NCI-H128 (cell line): ENCODE measurements around the gene GJC1.

Experiments
- DNase-seq: peaks from one replicate; lab custom pipeline; 2025; ENCODE audit not compliant: unreplicated experiment; lab: John Stamatoyannopoulos, UW

The GJC1 gene

DNA sequence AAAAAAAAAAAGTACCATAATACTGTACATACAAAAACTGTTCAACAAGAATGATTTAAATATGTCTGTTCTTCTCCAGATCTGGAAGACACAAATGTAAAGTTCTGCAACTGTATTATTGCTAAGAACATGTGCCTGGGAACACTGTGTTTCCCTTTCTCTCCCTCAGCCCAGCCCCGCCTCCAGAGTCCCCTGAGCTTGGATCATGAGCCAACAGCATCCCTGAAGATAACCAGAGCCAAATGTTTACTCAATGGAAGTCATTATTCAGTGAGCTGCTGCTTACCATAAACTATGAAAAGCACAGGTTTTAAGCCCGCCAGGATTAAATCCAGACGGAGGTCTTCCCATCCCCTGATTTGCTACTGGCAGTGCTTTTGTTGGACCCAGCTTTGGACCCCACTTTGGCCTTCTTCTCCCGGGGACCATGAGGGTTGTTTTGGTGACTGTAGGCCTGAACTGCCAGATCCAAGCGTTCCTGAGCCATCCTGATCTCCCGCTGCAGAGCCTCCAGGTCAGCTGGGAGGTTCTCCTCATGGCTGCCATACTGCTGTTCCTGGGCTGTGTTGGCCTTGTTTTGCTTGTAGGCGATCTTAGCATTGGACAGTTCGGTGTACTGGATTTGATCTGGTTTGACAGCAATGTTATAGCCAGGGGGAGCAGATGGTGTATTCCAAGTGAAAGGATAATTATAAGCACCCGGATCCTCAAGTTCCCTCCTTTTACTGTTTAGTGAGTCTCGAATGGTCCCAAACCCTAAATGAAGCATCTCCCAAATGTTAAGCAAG is 25.6 kb downstream of the GJC1 start:
- DNase-seq: no peak

GRCh38 chr17:44801880-44802279 is 28.2 kb downstream of the GJC1 start:
- DNase-seq: no peak

- DNase-seq: no peak
Observed at GRCh38 chr17:44798356-44798755, 31.7 kb downstream of the GJC1 start.

DNA sequence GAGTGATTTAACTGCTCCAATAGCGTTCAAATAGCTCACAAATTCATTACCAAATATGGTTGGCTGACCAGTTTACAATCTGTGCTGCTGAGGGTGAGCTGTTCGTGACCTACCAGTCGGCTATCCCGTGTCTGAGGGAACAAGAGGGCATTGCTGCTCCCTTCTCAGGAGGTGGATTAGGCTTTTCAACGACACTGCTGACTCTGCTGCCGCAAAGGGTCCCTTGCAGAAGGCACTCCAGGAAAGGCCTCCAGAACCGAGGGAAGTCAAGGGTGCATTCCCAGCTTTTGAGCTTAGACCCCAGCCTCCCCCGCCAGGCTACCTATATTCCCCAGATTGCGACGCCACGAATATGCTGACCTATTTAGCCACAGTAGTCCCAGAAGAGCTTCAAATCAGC is 32.3 kb downstream of the GJC1 start:
- DNase-seq: no peak

DNA sequence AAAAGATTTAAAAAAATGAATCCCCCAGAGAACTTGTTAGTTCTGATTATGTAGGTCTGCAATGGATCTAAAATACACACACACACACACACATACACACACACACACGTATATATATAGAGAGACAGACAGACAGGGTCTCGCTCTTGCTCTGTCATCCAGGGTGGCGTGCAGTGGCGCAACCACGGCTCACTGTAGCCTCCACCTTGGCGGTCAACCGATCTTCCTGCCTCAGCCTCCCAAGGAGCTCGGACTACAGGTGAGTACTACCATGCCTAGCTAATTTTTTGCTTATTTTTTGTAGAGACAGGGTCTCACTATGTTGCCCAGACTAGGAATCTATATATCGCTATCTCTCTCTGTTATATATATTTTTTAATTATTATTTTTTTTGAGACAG is 33.4 kb downstream of the GJC1 start:
- DNase-seq: no peak

DNA sequence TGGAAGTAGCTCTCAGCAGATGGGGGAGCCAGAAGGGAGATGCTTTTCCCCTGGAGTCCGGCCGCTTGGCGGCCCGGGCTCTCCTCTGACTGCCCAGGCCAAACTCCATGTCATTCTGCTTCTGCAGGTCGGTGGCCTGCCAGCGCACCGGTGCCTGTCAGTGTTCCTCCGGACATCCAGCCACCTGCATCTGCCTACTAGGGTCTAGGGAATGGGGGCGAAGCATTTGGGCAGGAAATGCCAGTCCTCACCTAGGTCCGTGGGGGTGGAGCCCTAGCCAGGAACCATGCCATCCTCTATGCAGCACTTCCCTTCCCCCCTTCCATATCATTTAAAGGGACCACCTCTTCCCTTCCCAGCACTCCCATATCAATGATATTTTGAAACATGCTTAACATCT is 34.2 kb downstream of the GJC1 start:
- no peak for DNase-seq

- DNase-seq: no peak
Observed at GRCh38 chr17:44795421-44795820, 34.7 kb downstream of the GJC1 start.

DNA sequence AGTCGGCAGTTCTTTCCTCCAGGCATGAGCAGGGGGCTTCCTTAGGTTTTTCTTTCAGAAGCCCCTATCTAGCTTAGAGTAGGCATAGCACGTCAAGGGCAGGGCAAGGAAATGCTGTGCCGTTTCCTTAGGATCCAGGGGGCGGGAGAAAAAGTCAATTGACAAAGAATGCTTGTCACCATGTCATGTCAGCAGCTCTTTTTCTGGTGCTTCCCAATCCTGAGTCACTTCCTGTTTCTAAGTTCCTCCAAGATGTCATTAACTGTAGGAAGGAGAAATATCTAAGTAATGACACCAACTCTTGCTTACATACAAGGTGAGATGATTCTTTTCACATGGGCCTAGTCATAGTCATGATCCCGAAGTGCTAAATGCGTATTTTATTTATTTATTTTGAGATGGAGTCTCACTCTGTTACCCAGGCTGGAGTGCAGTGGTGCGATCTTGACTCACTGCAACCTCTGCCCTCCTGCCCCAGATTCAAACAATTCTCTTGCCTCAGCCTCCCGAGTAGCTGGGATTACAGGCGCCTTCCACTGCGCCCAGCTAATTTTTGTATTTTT is 35.2 kb downstream of the GJC1 start:
- DNase-seq: no peak

DNA sequence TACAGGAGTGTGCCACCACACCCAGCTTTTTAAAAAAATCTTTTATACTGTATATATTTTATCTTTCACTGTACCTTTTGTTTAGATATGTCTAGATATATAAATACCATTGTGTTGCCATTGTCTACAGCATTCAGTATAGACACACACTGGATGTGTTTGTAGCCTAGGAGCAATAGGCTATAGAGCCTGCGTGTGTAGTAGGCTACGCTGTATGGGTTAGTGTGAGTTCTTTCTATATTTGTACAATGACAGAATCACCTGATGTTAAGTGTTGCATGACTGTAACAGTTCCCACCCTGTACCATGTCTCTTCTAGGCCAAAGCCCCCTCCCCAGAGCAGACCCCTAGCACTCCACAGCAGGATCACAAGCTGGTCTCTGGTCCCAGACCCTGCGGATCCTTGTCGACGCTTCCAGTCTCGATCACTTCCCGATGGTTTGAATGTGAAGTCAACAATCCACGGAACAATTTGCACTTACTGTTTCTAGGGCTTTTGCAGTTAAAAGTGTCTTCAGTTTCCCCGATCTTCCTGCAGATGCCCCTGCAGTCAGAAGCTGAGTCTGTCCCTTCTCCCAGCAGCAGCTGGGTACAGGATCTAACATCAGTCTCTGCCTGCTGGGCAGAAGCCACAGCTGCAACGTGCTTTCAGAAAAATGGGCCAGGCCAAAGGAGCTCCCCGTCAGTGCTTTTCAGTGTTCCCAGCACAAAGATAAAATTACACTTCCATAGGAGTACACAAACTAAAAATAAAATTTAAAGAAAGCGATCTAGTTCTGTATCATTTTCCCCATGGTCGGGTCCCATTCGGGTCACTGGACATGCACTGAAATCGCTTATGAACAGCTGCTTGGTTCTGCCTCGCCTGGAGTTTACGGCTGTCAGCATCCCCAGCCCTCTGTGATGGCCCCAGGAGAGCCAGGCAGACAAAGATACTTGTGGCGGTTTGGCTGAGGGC is 35.9 kb downstream of the GJC1 start:
- DNase-seq: no peak

- DNase-seq: no peak
Observed at GRCh38 chr17:44792276-44792675, 37.8 kb downstream of the GJC1 start.

DNA sequence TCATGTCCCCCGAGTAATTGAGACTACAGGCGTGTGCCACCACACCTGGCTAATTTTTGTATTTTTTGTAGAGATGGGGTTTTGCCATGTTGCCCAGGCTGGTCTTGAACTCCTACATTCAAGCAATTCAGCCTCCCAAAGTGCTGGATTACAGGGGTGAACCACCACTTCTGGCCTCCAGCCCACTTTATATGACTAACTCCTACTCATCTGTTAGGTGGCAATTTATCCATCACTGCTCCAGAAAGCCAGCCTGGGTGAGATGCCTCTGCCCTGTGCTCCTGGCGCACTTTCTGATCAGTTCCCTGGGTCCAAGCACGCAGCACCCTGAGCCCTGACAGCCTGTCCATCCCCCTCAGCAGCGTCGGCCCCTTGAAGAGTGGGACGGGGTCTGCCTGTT is 41.9 kb downstream of the GJC1 start:
- DNase-seq: no peak

- DNase-seq: no peak
Observed at GRCh38 chr17:44787271-44787940, 42.7 kb downstream of the GJC1 start.

DNA sequence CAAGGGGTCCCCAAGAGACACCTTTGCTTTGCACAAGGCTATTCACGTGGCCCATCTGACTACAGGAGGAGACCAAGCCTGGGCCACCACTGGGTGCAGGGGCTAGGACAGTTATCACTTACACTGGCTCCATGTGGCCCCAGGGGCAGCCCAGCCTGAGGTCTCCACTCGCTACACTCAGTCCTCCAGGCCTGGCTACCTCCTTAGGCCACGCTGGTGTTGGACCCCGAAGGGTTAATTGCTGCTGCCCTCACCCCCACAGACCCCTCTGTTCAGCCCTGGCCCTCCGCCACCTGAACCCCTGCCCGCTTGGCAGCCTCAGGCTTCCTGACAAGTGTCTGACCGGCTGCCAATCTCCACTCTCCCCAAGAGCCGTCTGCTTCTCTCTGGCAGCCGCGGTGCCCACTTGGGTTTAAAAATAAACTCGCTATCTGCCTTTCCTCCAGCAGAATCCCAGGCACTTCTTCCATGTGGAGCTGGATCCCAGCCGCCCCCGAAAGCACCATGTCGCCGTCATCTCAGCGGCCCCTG is 43.5 kb downstream of the GJC1 start:
- DNase-seq: no peak

DNA sequence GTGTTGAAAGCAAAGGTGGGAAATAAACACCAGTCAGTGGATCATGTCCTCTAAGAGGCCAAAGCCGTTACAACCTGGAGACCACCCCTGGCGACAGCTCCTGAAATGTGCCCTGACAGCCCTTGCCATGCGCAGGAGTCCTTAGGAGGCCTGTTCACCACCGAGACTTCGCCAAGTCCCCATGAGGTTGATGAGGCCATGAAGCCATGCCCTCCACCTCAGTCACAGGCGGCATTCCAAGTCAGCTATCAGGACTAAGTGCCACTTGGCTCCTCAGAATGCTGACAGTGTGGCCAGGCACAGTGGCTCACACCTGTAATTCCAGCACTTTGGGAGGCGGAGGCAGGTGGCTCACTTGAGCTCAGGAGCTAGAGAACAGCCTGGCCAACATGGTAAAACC is 44.2 kb downstream of the GJC1 start:
- DNase-seq: no peak

DNA sequence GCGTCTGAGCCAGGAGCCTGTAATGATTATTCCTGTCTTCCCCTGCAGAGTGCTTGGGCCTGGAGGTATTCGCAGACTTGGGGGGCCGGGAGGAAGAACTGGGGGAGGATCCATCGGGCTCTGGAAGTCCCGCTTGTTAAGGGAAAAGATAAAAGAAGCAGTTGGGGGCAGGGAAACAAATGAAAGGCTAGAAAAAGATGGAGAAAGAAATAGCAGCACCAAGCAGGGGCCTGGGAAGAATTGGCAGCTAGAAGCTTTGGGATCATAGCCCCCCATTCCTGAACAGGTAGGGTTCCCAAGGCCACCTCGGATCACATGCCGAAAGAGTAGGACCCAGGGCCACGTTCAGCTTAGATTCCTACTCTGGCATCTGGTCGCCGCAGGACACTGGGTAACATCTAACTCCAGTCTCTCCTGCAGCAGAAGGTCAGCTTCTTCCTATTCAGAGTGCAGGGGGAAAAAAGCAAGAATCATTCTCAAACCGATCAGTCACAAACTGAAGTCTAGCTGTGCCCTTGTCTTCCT is 47.7 kb downstream of the GJC1 start:
- DNase-seq: no peak

- no peak for DNase-seq
Observed at GRCh38 chr17:44781551-44782325, 48.3 kb downstream of the GJC1 start.

- no peak for DNase-seq
Observed at GRCh38 chr17:44780845-44781480, 49.1 kb downstream of the GJC1 start.

DNA sequence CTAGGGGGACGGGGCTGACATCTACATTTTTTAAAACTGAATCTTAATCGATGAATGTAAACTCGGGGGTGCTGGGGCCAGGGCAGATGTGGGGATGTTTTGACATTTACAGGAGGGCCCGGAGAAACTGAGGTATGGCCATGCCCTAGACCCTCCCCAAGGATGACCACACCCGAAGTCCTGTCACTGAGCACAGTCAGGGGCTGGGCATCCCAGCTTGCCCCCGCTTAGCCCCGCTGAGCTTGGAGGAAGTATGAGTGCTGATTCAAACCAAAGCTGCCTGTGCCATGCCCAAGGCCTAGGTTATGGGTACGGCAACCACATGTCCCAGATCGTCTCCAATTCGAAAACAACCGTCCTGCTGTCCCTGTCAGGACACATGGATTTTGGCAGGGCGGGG is 49.9 kb downstream of the GJC1 start:
- no peak for DNase-seq

- DNase-seq: peak; percentile 17
Observed at GRCh38 chr17:44779211-44780025, 50.7 kb downstream of the GJC1 start.
